HG02938 (cell line): ENCODE measurements around the gene CIAPIN1.
"Not testable (repeated sequence)": the region's sequence is repeated elsewhere in the genome, so short reads cannot be mapped to it uniquely, and the experiment has no call there.

Experiments
- ATAC-seq: cut with Tn5 transposase; IDR thresholded peaks from one replicate; pipeline ENCODE4 v1.9.1; 2021; ENCODE audit warnings: mild to moderate bottlenecking, moderate library complexity; ENCODE audit not compliant: unreplicated experiment

CIAPIN1 gene

DNA sequence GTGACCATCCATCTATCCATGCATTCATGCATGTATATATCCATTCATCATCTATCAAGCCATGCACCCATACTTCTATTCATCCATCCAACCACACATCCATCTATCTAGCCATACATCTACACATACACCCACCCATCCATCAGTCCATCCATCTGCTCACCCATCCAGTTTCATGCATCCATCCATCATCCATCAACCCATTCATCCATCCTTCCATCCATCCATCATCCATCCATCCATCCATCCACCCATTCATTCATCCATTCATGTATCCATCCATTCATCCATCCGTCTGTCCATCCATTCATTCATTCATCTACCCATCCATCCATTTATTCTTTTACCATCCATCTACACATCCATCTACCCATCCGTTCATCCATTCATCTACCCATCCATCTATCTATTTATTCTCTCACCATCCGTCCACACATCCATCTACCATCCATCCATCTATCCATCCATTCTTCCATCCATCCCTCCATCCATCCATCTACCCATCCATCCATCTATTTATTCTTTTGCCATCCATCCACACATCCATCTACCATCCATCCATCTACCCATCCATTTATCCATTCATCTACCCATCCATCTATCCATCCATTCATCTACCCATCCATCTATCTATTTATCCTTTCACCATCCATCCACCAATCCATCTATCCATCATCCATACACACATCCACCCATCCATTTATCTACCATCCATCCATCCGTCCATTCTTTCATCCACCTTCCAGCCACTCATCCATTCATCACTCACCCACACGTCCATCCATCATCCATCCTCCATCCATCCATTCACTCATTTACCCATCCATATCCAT lies 39.4 kb downstream of the CIAPIN1 start:
- ATAC-seq = no peak

DNA sequence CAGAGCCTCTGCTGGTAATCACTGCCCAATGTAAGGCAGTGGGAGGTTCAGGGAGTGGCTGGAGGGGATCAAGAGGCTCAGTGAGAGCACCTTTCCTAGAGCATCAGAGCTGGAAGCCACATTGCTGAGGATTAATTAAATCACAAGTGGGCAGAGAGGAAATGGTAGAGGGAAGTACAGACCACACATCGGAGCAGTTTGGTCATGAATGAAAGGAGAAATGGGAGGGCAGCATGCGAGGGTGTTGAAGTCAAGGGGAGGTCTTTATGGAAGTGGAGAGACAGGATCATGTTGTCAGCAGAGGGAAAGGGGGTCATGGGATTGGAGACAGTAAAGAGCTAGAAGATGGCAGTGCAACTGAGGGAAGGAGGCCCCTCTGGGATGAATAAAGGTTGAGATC lies 40.3 kb downstream of the CIAPIN1 start:
- no peak for ATAC-seq

DNA sequence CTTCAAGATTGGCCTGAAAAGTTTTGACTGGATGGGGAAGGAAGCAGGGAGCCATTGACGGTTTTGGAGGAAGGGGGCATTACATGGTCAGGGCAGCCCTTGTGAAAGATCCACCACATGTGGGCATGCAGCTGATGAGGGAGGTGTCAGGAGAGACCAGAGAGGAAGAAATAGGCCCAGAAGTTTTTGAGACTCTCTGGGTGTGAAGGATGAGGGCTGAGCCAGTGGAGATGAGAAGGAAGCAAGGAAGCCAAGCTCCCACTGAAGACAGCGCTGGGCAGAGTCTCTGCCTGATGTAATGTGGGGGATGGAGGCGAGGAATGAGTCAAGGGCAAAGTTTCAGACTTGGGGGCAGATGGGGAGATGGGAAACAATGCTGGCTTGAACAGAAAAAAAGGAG lies 42.1 kb downstream of the CIAPIN1 start:
- no peak for ATAC-seq

DNA sequence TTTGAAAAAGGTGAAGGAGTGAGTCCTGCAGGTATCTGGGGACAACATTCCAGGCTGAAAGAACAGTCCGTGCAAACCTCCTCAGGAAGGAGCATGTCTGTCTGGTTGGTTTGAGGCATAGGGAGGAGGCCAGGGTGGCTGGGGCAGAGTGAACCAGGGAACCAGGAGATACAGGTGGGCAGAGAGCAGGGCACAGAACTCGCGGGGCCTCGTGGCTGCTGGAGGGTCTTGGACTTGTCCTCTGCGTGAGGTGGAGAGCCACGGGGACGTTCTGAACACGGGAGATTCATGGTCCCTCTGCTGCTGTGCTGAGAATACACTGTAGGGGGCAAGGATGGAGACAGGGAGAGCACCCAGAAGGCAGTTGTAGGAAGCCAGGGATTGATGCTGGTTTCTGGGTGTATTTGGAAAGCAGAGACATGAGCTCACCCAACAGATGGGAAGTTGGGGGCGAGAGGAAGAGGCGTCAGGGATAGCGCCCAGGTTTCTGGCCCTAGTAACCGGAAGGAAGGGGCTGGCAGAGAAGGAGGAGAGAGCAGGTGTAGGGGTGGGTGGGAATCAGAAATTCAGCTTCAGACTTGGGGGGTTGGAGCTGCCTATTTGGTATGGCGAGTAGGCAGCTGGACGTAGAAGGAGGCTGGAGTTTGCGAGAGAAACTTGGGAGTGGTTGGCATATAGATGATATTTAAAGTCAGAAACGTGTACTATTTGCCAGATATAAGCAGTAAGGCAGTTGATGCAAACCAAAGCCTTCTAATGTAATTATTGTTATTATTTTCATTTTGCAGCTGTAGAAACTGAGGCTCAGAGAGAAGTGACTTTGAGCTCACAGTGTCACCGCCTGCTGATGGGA lies 43.0 kb downstream of the CIAPIN1 start, which contains the start of gene CCL17:
Gene CCL17 (plus strand): TSS at position 803 of the 853 bp plus-strand sequence. CDS start 9,166 bp downstream, outside the sequence.
- ATAC-seq = no peak

DNA sequence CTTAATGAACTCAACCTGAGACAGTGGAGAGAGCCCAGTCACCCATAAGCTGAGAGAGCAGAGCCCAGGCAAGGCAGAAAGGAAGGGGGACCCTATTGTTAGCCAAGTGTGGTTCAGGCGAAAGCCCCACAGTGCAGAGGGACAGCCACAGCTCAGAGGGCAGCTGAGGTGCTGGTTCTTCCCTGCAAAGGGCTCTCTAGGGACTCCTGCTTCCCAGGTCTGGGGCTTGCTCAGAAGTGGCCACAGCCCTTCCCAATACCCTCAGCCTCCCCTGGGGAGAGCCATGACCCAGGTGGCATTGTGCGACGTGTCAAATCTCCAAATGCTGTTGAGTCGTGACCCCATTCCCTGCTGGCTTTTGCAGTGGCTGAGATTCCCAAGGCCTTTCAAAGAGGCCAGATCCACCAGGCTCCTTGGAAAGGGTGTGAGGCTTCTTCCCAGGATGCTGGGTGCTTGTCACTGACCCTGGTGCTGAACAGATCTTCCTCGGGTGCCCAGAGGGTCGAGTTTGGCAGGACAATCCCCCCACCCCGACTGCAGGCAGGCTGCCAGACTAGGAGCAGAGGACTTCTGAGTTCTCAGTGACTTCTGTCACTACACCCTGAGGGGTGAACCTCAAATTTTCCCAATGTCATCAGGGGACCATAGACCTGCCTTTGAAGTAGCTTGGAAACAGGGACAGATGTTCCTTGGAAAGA lies 45.1 kb downstream of the CIAPIN1 start:
- no peak for ATAC-seq

DNA sequence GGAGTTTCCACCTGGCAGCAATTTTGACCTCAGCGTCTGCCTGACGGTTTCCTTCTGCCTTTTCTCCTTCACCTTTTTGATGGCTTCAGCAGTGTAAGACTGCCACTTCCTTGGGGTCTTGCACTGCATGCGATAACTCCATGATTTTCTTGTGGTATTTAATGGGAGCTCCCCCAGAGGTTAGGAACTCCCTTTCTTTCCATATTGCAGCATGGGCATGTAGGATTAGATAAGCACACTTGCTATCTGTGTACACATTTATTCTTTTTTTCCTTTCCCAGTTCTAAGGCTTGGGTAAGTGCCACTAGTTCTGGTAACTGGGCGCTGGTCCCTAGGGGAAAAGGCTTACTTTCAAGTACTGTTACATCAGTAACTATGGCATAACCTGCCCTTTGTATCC lies 49.7 kb downstream of the CIAPIN1 start:
- not testable (repeated sequence) for ATAC-seq

DNA sequence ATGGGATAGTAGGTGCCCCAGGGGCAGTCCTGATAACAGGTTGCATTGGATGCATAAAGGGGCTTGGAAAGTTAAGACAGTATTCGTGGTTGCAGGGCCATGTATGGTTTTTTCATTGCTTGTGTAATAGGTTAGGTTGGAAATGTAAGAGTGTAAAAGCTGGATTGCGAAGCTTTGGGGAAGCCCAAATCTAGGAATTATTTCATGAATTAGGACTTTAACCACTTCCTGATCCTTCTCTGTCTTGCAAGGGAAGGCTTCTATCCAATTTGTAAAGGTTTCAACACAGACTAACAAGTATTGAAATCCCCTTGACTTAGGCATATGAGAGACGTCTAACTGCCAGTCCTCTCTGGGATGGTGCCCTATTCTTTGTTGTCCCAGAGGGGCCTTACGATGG lies 50.4 kb downstream of the CIAPIN1 start:
- no peak for ATAC-seq

DNA sequence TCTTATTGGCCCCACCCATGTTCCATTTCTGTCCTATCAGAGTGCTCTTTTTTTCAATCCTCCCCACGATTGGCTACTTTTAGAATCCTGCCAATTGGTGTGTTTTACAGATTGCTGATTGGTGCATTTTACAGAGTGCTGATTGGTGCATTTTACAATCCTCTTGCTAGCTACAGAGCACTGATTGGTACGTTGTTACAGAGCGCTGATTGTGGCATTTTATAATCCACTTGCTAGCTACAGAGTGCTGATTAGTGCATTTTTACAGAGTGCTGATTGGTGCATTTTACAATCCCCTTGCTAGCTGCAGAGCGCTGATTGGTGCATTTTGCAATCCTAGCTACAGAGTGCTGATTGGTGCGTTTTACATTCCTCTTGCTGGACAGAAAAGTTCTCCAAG lies 52.2 kb downstream of the CIAPIN1 start:
- ATAC-seq = no peak

DNA sequence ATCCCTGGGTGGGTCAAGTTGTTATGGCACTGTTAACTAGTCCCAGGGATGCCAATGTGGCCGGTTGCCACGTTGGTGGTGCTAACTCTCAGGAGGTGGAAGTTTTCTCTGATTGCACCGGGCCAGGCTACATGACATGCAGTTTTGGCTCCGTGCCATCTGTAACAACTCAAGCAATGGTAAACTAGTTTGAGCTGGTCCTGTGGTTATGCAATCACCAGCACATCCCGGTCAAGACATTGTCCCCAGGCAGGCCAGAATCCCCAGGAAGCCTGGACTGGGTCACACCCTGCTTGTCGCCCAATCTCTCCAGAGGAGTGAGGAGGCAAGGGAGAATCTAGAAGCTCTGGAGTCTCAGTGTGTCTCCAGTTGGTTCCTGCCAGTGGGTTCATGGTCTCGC lies 52.7 kb downstream of the CIAPIN1 start:
- no peak for ATAC-seq

DNA sequence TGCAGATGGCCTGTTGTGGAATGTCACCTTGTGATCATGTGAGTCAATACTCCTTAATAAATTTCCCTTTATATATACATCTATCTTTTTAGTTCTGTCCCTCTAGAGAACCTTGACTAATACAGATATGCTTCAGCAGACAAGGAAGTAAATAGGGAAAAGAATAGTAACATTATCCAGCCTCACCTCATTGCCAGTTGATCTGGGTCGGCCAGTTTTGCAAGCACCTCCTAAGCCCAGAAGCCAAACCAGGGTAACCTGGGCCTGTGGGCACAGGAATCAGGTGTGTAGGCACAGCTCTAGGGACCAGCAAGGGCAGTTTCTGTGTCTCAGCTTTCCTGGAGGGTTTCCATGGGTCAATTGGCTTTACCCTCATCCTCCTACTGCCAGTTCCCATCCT lies 54.5 kb downstream of the CIAPIN1 start:
- no peak for ATAC-seq

DNA sequence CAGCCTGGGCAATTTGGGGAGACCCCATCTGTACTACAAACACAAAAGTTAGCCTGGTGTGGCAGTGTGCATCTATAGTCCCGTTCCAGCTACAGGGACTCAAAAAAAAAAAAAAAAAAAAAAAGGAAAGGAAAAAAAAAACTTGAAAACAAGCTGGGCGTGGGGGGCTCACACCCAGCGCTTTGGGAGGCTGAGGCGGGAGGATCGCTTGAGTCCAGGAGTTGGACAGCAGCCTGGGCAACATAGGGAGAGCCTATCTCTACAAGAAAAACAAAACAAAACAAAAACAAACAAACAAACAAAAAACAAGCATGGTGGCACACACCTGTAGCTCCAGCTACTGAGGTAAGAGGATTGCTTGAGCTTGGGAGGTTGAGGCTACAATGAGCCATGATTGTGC lies 55.5 kb downstream of the CIAPIN1 start:
- no peak for ATAC-seq

DNA sequence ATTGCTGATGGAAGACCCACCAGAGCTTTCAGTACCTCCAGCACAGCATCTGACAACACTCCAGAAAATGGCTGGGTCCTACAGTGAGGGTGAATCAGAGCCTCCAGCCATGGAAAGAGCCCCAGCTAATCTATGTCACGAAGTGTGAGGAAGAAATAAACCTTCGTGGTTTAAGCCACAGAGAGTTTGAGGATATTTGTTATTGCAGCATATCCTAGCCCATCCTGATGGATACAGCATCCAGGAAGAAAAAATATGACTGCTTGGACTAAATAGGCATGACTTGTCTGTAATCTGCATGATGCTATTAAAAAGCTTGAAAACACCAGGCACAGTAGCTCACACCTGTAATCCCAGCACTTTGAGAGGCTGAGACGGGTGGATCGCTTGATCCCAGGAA lies 55.9 kb downstream of the CIAPIN1 start:
- no peak for ATAC-seq

DNA sequence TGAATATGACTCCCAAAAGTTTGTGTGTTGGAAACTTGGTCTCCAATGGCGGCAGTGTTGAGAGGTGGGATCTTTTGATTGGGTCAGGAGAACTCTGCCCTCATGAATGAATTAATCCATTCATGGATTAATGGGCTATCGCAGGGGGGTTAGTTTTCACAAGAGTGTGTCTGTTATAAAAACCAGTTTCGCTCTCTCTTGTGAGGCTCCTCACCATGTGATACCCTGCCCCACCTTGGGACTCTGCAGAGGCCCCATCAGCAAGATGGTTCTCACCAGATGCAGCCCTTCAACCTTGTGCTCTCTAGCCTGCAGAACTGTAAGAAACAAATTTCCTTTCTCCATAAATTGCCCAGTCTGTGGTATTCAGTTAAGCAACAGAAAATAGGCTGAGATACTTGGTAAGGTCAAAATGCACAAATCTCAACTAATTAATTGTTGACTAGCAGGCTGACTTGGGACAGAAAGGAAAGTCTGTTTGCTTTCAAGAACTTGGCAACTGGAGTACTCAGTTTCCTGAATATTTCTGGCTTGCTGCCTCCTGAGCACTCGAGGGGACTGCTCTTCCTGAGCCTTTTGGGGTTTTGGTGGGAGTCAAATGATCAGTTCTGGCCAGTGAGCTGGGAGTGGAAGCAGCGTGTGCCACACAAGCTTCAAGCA lies 56.4 kb downstream of the CIAPIN1 start:
- no peak for ATAC-seq

DNA sequence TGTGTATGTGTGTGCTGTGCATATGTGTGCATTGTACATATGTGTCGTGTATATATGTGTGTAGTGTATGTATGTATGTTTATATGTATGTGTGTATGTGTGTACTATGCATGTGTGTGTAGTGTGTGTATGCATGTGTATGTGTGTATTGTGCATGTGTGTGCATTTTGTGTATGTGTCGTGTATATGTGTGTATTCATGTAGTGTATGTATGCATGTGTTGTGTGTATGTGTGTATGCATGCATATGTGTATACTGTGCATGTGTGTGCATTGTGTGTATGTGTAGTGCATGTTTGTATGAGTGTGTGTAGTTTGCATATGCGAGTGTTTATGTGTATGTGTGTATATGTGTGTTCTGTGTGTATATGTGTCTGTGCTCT lies 58.1 kb downstream of the CIAPIN1 start:
- no peak for ATAC-seq

DNA sequence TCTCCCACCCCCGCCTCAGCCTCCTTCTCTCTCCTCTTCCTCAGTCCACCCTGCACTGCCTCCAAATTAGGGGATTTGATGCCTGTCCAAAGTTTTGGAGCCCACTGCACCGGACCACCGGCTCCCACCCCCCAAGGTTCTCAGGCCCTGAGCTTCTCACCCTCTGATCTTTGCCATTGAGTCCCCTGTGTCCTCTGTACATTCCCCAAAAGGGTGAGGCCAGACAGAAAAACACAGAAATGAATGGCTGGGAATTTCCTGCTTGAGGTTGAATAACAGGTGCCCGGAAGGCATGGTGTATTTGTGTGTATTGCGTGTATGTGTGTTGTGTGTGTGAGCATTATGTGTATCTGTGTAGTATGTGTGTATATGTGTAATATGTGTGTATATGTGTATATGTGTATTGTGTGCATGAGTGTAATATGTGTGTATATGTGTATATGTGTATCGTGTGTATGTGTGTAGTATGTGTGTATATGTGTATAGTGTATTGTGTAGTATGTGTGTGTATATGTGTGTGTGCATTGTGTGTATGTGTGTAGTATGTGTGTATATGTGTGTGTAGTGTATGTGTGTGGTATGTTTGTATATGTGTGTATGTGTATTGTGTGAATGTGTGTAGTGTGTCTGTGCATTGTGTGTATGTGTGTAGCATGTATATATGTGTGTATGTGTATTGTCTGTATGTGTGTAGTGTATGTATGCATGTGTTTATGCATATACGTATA lies 58.7 kb downstream of the CIAPIN1 start:
- peak; percentile 48 for ATAC-seq

DNA sequence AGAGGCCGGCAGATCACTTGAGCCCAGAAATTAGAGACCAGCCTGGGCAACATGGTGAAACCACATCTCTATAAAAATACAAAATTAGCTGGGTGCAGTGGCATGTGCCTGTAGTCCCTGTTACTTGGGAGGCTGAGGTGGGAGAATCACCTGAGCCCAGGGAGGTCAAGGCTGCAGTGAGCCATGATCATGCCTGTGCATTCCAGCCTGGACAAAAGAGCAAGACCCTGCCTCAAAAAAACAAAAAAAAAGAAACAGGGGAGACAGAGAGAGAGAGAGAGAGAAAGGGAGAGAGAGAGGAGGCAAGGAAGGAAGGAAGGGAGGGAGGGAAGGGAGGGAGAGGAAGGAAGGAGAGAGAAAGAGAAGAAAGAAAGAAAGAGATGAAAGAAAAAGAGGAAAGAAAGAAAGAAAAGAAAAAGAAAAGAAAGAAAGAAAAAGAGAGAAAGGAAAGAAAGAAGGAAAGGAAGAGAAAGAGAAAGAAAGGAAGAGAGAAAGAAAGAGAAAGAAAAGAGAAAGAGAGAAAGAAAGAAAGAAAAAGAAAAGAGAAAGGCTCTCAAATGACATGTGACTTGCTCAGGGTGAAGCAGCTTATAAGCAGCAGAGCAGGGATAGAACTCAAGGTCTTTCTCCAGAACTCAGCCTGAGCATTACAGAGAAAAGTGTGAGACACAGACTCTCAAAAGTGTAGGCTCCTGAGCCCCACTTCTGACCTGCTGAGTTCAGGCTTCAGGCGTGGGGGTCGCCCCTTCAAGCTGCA lies 59.4 kb downstream of the CIAPIN1 start:
- ATAC-seq = peak; percentile 12

DNA sequence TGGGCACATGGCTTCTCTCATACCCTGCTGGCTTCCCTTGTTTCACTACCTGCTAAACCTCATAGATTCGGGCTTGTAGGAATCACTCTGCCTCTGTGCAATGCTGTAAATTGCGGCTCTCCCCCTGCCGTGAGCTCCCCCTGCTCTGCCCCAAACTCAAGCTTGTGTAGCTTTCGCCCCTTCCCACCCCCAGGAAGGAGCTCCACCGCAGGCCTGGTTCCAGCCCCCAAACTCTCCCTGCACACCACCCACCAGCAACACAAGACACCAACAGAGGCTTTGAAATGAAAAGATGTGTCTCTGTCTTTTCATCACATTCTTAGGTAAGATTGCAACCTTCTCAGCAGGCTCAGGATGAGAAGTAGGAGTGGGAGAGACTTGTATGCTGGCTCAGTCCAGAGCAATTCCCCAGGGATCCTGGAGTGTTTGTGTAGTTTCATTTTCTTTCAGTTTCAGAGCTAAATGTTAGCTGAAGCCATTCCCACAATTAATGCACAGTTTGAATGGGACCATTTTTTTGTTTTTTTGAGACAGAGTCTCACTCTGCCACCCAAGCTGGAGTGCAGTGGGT lies 60.7 kb downstream of the CIAPIN1 start:
- ATAC-seq = no peak

DNA sequence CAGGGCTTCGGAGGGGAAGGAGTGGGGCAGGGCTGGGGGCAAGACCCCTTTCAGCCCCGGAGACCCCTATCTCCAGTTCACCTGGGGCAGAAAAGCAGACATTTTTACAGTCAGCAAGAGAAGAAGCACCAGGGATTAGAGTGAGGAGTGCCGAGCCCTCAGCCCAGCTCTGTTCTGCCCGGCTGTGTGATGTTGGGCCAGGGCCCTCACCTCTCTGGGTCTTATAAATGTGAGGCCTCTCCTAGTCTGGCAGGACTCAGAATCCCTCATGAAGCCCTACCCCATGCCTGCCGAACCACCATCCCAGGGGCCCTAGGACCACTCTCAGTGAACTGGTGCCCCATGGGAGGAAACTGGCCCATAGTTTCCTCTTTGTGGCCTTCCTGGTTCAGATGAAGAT lies 62.1 kb downstream of the CIAPIN1 start:
- ATAC-seq = no peak
